ENCODE measurements around the gene DNASE1L1. TPM values are rescaled to one million over a fixed set of nuclear protein-coding genes. Genes with fewer than 3 reads are reported as not detected.

The DNASE1L1 gene
- total RNA-seq, 1 experiment from 2014 or later = 16.2 TPM

- TF ChIP-seq ZNF512 (CRISPR knock-in tag; IDR thresholded peaks at IDR 0.05; ENCODE audit: borderline replicate concordance) (no peak), STAT6 (CRISPR knock-in tag; conservative IDR thresholded peaks at IDR 0.05; ENCODE audit: low read depth) (no peak), SP1 (CRISPR knock-in tag; conservative IDR thresholded peaks at IDR 0.05) (no peak; the same call in 1 of the 2 replicates), FOXJ3 (CRISPR knock-in tag; IDR thresholded peaks at IDR 0.05; ENCODE audit: borderline replicate concordance) (no peak), AFF4 (CRISPR knock-in tag; IDR thresholded peaks at IDR 0.05; ENCODE audit: borderline replicate concordance) (no peak)
- TF ChIP-seq, protein P1, sequence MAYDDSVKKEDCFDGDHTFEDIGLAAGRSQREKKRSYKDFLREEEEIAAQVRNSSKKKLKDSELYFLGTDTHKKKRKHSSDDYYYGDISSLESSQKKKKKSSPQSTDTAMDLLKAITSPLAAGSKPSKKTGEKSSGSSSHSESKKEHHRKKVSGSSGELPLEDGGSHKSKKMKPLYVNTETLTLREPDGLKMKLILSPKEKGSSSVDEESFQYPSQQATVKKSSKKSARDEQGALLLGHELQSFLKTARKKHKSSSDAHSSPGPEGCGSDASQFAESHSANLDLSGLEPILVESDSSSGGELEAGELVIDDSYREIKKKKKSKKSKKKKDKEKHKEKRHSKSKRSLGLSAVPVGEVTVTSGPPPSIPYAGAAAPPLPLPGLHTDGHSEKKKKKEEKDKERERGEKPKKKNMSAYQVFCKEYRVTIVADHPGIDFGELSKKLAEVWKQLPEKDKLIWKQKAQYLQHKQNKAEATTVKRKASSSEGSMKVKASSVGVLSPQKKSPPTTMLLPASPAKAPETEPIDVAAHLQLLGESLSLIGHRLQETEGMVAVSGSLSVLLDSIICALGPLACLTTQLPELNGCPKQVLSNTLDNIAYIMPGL (CRISPR knock-in tag; IDR thresholded peaks at IDR 0.05) = no peak
Observed at GRCh38 chrX:154368630-154369448, 40.2 kb downstream of the DNASE1L1 start (continued).

DNA sequence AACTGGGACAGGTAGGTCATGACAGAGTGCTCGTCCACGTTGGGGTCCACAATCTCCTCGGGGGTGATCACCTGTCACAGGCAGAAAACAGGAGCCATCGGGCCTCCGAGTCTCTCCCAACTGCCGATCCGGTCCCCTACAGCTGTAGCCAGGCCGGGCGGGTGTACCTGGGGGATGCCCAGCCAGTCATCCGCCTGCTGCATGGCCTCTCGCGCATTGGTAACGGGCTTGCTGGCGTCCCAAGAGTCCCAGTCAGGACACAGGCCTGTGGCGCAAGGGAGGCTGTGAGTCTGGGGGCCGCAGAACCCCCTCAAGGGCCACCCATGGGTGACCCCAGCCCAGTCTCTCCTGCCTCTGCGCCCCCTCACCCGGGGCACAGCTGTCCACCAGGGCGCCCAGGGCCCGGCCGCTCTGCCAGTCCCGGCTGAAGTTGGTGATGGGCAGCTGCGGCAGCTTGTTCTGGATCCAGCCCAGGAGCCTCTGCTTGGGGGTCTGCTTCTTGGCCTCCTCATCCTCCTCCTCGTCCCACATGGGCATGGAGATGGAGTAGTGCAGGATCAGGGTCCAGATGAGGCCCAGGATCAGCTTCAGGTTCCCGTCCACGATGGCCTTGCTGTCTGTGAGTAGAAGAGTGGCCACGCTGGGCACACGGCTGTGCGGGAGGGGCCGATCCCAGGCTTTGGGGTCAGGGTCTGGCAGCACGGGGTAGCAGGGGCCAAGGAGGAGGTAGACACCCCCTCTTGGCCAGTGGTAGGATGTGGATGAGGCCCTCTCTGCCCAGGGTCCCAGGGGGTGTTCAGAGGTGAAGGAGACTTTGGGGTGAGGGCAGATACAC lies 41.4 kb downstream of the DNASE1L1 start:
- Mint-ChIP-seq H3K4me1 (peaks cover 9% of the 10 kb centered on the region), H3K27ac (peak overlapping the region; percentile 65; the same call in 1 of the 2 replicates), H3K9me3 (no peaks in the 10 kb centered on the region), H3K27me3 (ENCODE audit: low read depth) (peaks cover 3% of the 10 kb centered on the region; the same call in 1 of the 2 replicates), H3K4me3 (peak overlapping the region; percentile 59), H3K36me3 (peaks cover 35% of the 10 kb centered on the region)
- ChIA-PET POLR2A (no interaction called here), CTCF (no interaction called here)
- DNase-seq (ENCODE audit: low spot score) = no peak
- no peak for ATAC-seq
- TF ChIP-seq PRDM15 (CRISPR knock-in tag; IDR thresholded peaks at IDR 0.05) (no peak), ZNF416 (CRISPR knock-in tag; IDR thresholded peaks at IDR 0.05) (no peak), NFYB (CRISPR knock-in tag; conservative IDR thresholded peaks at IDR 0.05; ENCODE audit: low read depth) (no peak), ESRRA (CRISPR knock-in tag; IDR thresholded peaks at IDR 0.05; ENCODE audit: borderline replicate concordance) (no peak), SMAD4 (CRISPR knock-in tag; IDR thresholded peaks at IDR 0.05) (no peak), E2F1 (CRISPR knock-in tag; IDR thresholded peaks at IDR 0.05) (no peak), FOXP1 (CRISPR knock-in tag; IDR thresholded peaks at IDR 0.05; ENCODE audit: borderline replicate concordance) (no peak), IRF2 (CRISPR knock-in tag; IDR thresholded peaks at IDR 0.05; ENCODE audit: borderline replicate concordance, low read depth) (no peak), ZNF219 (CRISPR knock-in tag; IDR thresholded peaks at IDR 0.05; ENCODE audit: borderline replicate concordance) (no peak)

Measured in WTC11 (cell line).